COLO668 (cell line): Measurements from ENCODE around the gene SORCS2.

ENCODE experiments used
- DNase-seq: peaks from one replicate; lab custom pipeline; 2025; ENCODE audit not compliant: unreplicated experiment; lab: John Stamatoyannopoulos, UW

SORCS2 gene

DNA sequence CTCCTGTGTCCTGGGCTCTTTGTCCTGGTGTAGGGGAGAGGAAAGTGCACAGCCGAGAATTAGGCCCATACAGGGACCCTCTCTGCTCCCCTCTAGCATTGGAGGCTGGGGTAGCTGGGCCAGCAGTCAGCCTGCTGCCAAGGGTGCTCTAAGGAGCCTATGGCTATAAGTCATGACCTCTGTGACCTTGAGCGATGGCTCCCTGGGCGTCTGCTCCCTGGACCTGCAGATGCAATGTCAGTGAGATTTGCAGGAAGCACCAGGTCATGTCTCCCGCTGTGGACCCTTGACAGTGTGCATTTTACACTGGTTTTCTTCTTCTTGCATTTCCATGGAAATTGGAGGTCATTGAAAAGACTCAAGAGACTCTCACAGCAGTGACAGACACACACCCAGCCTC lies 476.5 kb downstream of the SORCS2 start:
- DNase-seq, result no peak

DNA sequence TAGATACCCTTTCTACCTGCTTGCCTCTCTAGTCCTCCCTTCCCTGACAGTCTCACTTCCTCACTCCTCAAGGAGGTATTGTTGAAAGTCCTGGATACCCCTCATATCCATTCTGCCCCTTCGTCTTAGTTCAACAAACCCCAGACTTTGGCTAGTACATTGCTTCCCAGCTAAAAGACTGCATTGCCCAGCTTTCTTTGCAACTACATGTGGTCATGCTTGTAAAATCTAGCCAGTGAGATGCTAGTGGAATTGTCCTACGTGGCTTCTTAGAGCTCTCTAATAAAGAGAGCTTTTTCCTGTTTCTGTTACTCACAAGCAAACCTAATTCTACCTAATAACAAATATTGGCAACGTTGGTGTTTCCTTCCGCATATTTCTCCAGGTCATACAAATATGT lies 480.3 kb downstream of the SORCS2 start:
- DNase-seq, result no peak

DNA sequence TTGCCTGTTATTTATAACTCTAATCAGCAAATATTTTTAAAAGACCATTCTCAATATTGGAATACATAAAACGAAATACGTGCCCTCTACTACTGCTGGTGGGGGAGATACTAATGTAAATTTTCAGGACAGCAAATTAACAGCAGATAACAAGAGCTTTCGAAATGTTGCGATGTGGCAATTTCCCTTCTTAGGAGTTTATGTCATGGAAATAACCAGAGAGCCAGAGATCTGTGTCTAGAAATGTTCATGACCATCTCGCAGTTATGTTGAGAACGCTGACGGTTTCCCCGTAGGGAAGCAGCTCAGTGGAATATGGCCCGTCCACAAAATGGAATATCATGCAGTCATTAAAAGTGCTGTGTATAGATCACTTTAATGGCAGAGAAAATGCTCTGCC lies 480.8 kb downstream of the SORCS2 start:
- no peak for DNase-seq

DNA sequence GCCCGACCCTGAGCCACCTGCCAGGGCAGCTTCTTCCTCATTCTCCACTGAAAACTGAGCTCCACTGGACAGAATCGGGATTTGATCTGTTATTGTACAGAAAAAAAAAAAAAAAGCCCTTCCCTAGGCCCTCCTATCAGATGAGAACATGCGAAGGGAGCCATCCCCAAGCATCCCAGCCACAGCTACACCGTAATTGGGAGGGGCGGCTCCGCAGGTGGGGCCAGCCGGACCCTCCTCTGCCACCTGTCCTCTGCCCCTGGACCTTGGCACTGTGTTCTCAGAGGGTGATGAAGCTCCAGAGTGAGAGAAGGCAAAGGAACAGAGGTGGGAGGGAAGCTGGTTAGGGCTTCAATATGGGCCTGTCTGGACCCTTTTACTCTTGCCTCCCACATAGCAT lies 482.4 kb downstream of the SORCS2 start:
- no peak for DNase-seq

DNA sequence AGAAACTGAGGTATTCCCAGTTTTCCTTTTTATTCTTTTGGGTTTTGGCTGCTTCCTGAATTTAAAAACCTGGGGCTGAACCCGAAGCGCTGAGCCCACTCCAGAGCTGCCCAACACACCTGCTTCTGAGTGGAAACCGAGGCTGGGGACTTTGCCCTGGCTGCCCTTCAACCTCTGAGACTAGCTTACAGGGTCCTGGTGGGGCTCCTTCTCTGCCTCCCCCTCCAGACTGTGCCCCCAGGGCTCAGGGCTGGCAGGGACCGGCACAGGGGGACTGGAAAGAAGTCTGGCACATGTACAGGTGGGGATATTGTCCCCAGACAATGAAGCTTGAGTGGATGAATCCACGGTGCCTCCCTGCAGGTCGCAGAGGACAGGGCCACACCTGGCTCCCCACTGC lies 482.8 kb downstream of the SORCS2 start:
- DNase-seq, result no peak

DNA sequence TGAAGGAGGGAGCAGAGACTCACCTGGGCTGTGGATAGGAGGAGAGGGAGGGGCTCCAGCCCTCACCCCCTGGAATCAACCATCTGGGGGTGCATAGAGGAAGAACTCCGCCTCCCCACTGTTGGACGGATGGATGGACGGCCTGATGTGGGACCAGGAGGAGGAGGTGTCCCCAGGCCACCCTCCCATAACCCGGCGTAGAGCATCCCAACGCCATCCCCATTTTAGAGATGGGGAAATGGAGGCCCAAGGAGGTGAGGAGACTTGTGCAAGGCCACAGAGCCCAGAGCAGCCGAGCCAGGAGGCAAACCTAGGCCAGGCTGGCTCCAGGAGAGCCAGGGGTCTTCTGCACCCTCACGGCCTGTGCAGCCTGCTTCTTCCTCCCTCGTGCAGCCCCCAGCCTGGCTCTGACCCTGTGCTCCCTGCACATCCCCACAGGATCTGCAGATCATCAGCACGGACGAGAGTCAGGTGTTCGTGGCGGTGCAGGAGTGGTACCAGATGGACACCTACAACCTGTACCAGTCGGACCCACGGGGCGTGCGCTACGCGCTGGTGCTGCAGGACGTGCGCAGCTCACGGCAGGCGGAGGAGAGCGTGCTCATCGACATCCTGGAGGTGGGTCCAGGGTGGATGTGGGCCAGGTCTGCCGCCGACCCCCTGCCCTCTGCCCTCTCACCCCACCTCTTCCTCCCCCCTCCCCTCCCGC lies 483.4 kb downstream of the SORCS2 start:
- DNase-seq, result no peak

DNA sequence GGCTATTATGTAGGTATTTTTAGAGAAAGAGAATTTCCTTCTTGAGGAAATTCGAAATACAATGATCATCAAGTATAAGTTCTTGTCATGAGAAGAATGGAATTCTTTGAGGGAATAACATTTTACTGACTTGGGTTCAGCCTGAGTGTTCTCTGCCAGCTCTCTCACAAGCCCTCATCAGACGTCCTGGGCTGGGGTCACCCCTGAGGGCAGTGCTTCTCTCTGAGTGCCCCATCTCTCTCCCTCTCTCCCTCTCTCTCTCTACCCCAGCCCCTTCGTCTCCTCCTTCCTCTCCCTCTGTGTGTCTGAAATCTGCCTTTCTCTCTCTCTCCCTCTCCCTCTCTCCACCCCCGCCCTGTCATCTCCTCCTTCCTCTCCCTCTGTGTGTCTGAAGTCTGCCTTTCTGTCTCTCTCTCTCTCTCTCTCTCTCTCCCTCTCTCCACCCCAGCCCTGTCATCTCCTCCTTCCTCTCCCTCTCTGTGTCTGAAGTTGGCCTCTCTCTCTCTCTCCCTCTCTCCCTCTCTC lies 484.1 kb downstream of the SORCS2 start:
- DNase-seq, result no peak

DNA sequence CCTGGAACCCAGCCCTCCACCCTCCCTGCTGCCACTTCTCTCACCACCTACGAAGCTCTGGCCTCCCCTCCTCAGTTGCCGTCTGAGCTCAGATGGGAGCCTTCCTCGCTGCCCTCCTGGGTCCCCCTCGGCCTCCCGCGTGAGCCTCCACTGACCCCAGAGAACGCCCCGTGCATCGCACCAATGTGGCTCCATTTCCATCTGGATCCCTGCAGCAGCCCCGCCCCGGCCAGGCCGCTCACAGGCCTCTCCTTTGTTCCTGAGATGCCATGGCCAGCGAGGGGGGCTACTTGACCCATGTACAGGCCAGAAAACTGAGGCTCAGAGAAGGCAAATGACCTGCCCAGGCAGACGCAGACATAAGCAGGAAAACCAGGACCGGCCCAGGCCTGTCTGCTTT lies 484.7 kb downstream of the SORCS2 start:
- DNase-seq, result no peak

GRCh38 chr4:7677799-7678301 lies 485.5 kb downstream of the SORCS2 start:
- DNase-seq, result no peak

- DNase-seq, result no peak
Observed at GRCh38 chr4:7678318-7678852, 486.0 kb downstream of the SORCS2 start.

- DNase-seq, result no peak
Observed at GRCh38 chr4:7679406-7680040, 487.2 kb downstream of the SORCS2 start.

DNA sequence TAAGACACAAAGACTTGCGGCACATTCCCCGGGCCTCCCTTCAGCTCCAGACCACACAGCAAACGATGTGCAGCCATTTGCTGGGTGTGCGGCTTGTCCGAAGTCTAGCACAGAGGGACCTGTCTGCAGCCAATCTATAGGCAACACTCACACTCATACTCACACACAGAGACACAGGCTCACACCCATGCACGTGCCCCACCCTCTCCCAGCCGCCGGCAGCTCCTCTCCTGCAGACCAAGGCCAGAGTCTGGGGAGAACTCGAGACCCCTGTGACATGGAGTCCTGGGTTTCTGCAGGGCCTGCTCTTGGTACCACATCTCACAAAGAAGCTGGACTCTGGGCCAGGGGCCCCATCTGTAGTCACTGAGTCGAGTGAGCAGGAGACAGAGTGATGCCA lies 487.8 kb downstream of the SORCS2 start:
- DNase-seq, result no peak

DNA sequence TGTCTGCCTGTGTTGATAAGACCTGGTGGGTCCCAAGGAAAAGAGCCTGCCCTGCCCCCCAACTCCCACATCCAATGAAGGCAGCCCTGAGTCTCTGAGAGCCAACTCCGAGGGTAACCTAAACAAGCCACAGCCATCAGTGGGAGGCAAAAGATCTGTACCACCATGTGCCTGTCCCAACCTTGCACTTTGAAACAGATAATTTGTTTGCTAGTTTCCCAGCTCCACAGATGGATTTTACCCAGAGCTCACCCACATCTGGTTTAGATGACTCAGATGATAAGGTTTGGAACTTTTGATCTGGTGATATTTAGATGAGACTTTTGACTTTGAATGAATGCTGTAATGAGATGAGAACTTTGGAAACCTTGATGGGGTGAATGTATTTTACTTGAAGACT lies 488.4 kb downstream of the SORCS2 start:
- no peak for DNase-seq

DNA sequence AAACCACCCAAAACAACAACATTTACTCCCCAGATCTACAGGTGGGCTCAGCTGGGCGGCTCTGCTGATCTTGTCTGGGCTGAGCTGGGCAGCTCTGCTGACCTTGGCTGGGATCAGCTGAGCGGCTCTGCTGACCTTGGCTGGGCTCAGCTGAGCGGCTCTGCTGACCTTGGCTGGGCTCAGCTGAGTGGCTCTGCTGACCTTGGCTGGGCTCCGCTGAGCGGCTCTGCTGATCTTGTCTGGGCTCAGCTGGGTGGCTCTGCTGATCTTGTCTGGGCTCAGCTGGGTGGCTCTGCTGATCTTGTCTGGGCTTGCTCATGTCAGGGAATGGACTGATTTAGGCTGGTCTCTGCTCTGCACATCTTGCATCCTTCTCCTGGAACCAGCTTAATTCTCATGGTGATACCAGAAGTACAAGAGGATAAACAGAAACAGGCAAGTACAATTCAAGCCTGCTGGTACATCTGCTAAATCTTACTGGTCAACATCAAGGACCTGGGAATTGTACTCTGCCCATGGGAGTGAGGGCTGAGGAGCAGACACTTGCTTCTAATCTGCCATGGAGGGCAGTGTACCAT lies 490.9 kb downstream of the SORCS2 start:
- no peak for DNase-seq

DNA sequence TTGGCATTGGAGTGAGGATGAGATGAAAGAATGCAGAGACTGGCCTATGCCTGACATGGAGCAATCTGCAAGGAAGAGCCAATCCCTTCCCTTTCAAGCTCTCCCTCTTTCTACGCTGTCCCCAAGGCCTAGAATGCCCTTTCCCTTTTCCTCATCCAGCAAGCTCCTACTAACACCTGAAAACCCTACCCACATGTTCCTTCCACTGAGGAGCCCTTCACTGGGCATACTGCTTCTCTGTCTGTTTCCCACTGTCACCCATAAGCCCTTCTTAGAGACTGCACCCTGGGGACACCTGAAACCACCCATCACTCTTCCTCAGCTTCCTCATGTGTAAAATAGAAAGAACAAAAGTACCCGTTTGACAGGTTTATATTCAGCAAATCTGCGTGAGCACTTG lies 492.0 kb downstream of the SORCS2 start:
- no peak for DNase-seq

DNA sequence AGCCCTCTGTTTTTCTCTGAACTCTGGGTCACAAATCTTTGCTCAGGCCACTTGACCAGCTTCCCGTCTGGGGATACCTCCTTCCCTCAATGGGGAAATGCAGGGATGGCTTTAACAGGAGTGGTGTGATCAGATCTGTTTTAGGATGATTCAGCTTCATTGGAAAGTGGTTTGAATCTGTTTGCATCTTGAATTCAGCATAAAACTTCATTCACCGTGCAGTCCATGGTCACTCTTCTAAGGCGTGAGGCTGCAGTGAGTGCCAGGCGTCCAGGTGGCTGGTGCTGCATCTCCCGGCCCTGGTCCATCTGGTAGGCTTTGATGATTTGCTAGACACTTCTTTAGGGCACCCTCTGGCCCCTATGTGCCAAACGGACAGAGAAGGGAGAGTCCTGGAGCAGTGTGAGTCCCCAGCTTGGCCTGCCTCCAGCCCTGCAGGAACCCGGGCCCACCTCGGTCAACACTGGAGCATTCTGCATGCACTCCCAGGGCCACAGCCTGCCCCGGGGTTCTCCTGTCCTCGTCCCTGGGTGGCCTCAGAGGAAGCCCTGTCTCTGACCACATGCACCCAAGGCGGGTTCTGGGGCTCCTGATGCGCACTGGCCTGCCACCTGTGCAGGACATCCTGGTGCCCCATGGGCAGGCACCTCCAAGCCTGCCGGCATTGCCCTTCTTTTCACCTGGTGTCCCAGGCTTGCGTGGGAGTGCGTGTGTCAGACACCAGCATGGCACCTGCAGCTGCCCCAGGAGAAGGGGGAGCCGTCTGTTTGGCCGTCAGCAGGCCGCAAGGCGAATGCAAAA lies 493.9 kb downstream of the SORCS2 start:
- DNase-seq, result no peak

DNA sequence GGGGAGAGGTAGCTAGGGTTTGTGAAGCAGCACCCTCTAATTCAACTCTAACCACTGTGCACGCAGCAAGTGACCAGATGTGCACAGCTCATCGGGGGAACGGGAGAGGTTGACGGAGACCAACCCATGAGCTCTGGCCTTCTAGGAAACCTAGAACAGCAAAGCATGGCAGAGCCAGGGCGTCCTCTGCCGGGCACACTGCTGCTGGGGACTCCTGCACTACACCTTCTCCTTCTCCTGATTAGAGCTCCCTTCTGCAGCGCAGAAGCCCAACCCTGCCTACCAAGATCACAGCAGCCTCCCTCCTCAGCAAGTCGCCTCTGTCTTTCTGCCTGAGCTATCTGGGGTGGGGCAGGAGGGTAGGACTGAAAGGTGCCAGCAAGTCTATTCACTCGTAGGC lies 494.7 kb downstream of the SORCS2 start:
- no peak for DNase-seq

DNA sequence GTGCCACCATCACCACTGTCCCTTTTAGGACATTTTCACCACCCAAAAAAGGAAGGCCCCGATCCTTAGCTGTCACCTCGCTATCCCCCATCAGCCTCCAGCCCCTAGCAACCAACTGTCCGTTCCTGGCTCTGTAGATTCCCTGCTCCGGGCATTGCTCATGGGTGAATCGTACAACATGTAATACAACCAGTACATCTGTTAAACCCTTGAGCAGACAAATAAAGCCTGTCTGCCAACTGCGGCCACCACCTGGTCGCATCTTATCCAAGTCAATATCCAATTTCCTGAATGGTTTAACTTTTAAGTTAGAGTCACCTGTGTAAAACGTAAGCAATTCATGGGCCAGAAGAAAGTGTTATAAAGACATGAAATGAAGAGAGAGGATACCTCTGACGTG lies 495.5 kb downstream of the SORCS2 start:
- DNase-seq, result no peak

DNA sequence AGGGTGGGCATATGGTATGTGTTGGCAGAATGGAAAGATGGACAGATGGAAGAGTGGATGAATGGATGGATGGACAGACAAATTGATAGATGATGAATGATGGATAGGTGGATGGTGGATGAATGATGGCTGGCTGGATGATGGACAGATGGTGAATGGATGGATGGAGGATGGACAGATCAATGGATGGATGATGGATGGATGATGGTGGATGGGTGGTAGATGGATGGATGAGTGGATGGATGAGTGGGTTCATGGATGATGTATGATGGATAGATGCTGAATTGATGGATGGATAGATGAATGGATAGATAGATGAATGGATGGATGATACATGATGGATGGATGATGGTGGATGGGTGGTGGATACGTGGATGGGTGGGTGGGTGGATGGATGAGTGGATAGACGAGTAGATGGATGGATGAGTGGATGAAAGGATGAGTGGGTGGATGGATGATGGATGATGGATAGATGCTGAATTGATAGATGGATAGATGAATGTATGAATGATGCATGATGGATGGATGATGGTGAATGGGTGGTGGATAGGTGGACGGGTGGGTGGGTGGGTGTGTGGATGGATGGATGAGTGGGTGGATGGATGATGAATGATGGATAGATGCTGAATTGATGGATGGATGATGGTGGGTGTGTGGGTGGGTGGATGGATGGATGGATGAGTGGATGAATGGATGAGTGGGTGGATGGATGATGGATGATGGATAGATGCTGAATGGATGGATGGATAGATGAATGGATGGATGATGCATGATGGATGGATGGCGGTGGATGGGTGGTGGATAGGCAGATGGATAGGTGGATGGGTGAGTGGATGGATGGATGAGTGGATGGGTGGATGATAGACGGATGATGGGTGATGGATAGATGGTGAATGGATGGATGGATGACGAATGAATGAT lies 497.7 kb downstream of the SORCS2 start:
- no peak for DNase-seq

- DNase-seq, result no peak
Observed at GRCh38 chr4:7691061-7691460, 498.7 kb downstream of the SORCS2 start.
